Activated T-cell treated with anti-CD3 and anti-CD28 coated beads for 4 hours (primary cell): ENCODE results near the gene BMPER.

Experiments used
- DNase-seq: peaks from one replicate; pipeline ENCODE4 v3.0.0-alpha.2; 2020

The BMPER gene

DNA sequence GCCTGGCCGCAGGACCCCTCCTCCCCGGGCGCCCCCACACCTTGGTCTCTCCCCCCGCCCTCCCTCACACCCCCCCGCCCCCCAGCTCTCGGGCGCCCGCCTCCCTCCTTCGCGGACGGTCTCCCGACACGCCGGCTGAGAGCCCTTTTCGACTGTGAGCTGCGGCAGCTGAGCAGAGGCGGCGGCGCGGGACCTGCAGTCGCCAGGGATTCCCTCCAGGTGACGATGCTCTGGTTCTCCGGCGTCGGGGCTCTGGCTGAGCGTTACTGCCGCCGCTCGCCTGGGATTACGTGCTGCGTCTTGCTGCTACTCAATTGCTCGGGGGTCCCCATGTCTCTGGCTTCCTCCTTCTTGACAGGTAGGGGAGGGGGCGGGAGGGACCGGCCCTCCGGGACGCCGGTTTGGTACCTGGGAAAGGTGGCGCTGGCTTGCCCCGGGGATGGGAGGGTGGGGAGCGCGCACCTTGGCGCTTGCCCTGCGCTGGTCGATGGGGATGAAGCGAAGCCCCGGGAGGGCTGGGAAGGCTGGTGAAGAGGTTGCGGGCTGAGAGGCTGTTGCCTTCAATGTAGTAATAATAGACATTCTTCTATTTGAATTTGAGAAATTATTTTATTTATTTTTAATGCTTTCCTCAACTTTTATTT lies at the start of gene BMPER:
Gene BMPER, plus strand, starts transcription at position 151 of the 644 bp plus-strand sequence. Its CDS starts 75 bp downstream, at position 226.
- no peak for DNase-seq

DNA sequence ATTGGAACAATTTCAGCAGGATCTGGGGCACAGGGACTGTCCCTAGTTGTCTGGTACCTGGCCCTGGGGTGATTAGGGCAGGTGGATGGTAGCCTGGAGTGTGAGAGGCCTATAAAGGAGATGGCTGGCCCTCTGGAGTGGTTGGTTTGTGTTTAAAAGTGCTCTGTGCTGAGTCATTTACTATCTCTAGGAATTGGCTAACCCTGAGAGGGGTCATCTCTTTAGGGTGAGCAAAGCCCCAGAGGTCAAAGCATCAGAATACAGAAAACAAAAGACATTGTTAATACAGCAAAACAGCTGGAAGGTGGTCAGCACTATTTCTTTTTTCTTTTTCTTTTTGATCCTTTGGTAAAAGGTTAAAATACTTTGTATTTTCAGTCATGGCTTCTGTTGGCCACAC lies 43.4 kb upstream of the BMPER start:
- no peak for DNase-seq

DNA sequence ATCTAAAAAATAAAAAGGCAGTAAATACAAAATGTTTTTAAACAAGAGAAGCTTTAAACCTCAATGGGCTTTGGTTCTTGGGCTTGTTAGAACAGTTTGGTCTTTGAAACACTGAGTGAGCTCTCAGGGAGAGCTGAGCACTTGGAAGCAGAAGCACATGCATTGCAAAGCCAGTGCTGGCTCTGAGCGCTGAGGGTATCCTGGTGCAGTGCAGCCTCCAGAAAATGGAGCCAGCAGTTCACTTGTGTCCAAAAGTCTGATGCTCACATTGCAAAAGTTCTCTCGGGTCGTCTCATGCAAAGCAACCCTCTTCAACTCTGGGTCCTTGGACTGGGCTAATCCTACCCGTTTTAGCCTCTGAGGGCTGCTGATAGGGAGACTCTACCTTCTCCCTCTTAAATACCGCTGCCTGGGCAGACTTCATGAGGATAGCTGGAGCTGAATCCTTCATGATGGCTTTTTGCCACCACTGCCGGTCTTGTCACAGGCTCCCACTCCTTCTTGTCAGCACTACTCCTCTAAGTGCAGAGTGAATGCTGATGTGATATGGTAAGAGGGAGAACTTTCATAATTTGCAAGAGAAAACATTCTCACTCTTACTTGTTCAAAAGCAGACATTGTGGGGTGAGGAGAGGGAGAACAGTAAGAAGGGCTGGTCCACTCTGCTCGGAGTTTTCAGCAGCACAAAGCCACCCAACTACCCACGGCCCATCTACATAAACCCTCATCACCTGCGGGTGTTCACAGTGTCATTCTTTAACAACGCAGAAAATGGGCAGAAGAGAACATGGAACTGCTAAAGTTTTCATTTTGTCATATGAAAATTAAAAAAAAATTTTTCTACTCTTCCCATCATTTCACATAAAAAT lies 42.2 kb upstream of the BMPER start:
- no peak for DNase-seq

DNA sequence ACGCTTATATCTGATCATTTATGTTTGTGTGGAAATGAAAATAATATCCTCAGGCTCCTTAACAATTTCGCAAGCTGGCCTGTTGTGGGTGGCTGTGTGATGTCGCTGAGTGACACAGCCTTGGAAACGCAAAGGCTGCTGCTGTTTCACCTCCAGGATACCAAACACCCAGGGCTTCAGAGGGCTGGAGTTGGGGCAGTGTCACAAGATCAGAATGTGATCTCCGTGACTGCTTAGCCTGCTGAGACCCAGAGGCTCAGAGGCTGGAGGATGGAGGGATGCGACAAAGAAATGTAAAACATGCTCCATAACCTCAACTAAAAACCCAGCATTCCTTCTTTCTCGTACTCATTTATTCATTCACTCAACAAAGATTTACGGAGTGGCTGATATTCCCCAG lies 37.2 kb upstream of the BMPER start:
- no peak for DNase-seq

DNA sequence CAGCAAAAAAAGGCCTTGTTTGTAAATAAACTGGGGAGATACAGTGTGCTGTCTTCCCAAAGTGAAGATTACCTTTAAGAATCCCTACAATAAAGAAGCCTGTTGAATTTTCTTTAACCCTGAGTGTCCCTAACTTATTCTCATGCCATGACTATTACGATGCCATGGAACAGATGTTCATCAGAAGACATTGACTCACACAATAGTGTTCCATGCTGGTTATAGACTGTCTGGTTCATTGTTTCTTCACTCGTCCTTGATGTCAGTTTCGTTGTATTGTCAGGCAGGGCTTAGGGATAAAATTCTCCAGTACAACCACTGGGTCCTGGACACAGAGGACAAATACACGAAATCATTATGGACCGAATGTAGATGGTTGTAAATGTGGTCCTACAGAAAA lies 36.2 kb upstream of the BMPER start:
- DNase-seq = no peak

DNA sequence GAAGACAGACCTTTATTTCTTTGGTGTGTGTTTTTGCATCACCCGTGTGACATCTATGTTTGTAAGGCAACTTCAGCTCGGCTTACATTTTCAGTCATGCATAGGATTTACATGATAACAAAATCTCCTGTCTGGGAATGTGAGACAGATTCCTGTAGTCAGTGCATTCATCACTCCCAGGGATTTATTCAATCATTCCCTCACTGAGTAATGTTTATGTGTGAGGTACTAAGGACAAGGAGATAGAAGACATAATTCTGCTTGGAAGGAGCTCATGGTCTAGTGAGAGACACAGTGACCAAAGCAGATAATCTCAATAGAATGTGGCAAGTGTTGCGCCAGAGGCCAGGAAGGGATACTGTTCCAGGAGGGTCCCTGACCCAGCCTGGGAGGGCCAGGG lies 35.2 kb upstream of the BMPER start:
- no peak for DNase-seq

DNA sequence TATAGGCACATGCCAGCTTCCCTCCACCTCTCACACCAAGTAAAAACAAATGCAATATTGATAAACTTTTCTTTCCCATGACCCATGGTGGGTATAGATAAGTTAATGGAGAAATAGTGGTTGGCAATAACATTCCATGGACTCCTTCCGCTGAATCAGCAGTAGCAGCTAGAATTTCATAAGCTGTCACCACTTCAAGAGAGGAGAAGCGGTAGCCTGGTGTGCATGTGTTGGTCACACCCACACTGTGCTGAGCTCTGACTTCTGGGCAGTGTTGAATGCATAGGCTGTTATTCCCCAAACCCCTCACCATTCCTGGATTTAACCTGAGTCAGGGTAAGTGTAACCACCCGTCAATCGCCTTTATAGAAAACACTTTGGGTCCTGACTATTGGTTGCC lies 32.5 kb upstream of the BMPER start:
- no peak for DNase-seq

DNA sequence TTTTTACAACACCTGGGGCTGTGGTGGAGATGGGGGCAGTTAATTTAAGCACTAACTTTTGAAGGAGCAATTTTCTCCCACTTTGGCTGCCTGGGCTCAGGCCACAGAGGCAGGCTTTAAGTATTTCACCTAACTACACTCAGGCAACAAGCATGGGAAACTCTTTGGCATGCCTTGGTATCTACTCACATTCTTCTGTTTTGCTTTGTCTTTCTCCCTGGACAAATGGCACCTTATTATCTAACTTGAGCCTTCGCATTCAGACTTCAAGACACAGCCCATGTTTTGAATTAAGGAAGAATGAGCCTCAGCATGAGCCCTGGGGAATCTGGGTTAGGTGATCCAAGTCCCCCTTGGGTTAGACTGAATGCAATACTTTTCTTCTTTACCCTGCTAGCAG lies 31.8 kb upstream of the BMPER start:
- DNase-seq = no peak

DNA sequence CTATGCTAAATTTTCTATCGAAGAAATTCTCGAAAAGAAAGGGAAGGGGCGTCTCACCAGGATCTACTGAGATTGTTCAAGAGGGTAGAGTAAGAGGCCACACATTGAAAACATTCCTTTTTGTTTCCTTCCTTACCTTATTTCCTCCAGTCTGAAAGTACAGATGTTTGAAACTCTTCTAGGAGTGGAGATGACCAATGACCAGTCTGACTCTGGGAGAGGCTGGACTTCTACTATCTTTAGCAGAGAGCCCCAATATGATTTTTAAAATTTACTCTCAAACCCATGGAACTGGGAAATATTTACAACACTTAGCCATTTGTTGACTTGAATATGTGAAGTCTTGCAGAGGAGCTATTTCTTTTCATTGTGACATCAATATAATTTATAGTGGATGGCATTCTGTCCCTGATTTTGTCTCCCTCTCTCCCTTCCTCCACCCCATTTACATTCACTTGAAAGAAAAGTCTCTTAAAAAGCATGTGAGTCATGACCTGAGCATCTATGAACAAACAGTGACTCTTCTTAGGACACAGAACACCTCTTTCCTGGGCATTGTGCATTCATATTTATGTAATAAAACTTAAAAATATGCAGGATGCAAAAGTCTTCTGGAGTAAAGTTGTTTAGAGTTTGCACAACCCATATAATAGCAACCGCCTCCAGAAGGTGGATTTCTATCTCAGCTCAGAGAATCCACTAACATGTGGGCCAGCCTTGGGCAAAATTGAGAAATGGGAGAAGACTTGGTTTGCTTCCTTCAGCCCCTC lies 31.2 kb upstream of the BMPER start:
- no peak for DNase-seq

DNA sequence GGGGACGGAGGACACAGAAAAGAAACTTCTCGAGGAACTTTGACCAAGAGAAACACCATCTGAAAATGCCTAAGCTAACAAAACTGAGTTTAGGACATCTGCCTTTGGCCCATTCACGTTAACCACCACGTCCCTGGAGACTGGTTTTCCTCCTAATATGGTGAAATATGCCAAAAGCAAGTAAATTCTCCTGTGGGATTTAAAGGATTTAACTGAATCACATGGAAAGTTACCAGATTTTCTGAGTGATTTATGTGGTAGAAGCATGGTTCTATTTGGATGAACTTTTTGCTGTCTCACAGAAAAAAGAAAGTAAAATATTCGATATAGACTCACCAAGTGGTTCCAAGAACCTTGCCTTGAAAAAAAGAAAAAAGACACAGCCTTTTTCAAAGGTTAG lies 30.4 kb upstream of the BMPER start:
- no peak for DNase-seq

DNA sequence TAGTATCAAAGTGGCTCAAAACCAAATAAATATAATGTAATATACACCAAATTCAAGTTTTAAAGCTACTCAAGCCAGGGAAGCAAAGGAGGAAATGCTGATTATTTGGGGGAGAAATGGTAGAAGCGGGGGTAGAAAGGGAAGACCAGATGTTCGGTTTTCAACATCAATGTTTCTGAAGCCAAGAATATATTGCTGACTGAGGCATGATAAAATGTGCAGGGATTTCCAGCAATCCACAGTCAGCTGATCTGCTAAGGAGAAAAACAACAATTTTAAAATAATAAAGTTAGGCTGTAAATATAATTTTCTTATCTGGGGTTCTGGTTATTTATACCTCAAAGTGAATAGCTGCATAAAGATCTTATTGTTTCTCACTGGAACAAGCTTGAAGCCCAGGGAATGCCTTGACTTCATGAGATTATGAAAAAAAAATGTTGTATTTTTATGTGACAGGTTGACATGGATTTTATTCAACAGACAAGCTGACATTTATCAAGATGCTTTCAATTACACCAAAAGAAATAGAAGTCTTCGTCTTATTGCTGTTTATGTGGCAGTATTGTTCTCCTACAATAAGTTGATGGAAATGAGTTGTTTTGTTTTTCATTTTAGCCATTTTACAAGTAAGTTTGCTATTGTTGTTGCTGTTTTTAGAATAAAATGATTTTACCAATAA lies 28.6 kb upstream of the BMPER start:
- DNase-seq = no peak

DNA sequence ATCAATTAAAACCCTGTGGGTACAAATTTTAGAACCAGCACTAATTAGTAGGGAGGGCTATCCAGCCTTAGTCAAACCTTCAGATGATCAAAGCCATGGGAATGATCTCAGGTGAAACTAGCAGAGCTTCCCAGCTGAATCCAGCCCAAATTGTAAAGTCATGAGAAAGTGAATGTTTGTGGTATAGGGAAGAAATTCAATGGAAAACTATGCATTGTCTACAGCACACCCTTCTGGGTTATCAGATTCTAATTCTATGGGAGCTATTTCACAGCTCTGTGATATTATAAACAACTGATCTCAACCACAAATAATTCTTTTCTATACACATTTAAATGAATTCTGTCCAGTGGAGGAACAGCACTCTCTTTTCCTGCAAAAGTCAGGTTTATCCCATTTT lies 24.6 kb upstream of the BMPER start:
- DNase-seq = no peak

DNA sequence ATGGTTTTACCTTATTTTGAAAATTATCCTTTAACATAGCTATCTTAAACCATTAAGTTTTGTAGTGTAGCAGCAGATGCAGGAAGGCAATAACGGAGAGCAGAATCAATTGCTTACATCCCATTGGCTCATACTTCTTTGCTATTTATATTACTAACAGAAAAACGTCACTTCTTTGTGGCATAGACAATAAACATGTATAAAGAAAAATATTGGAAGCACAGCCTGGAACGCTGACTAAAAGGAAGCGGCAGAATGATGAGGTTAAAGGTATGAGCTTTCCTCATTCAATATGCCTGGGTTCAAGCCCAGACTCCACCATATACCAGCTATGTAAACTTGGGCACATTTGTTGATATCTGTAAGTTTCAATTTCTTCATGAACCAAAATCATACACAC lies 24.0 kb upstream of the BMPER start:
- DNase-seq = no peak

DNA sequence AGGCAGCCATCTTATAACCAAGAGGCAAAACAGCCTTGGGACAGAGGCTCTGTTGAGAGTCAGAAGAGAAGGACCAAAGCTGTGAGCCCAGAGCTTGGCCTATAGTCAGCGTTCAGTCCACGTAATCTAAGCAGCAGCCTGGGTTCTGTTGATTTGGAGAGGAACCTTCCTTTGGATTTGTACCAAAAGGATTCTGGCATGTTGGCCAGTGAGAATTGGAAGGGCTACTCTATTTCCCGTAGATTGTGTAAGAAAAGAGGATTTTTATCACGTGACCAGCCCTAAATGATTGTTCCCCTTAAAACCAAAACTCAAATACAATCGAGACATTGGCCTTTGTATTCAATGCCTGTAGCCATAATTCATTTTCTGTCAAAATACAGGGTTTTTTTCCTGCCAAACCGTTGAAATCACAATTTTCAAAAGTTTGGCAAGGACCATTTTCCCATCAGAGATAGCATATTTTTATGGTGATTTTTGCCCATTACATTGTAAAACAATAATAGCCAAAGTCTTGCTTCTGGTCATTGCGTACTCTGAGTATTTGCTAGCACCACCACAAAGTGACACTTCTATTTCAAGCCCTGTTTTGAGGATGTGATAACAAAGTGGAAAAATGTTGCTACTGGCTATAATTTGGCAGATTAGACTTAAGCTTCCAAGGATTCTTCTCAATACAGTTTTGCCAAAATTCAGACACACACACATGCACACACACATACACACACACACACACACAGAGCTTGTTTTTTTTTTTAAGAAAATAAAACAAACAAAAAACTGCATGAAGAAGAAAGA lies 23.1 kb upstream of the BMPER start:
- DNase-seq = no peak

DNA sequence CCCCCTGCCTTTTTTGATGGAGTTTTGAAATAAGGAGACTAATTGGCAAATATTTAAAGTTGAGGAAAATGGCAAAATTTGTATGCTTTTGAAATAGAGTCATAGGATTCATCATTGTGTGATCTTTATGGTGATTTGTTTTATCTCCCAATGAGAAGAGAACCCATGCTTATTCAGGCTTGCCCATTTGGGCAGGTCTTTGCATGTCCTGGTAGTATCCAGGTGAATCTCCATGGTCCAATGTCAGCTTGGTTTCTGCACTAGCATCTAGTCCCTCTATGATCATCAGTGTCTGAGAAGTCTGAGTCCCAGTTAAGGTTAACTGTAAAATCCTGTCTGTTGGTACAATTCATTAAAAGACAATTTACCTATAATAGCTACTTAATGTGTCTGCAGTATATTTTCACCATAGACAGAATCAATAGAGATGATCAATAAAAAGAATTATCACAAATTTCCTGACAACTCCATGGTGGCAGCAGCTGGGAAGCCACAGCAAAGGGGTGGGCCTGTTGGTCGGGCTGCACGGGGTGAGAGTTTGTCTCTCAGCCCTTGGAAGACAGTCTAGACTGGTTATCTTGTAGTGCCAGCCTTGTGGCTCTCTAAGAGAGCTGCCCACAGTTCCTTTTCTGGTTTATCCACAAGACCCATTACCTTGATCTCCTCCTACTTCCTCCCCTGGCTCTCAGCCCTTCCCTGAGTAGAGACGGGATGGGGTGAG lies 22.2 kb upstream of the BMPER start:
- no peak for DNase-seq

DNA sequence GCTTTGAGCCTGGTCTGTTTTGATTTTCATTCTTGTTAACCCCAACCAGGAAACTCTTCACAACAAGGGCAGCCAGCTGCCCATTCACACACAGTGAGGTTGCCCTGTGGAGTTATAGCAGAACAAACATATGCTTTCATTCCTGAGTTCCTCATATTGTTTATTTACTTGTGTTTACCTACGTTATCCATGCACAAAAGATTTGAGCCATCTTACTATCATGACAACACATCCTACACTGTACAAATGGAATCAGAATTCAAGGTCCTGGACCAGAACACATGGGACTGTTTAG lies 21.7 kb upstream of the BMPER start:
- no peak for DNase-seq

DNA sequence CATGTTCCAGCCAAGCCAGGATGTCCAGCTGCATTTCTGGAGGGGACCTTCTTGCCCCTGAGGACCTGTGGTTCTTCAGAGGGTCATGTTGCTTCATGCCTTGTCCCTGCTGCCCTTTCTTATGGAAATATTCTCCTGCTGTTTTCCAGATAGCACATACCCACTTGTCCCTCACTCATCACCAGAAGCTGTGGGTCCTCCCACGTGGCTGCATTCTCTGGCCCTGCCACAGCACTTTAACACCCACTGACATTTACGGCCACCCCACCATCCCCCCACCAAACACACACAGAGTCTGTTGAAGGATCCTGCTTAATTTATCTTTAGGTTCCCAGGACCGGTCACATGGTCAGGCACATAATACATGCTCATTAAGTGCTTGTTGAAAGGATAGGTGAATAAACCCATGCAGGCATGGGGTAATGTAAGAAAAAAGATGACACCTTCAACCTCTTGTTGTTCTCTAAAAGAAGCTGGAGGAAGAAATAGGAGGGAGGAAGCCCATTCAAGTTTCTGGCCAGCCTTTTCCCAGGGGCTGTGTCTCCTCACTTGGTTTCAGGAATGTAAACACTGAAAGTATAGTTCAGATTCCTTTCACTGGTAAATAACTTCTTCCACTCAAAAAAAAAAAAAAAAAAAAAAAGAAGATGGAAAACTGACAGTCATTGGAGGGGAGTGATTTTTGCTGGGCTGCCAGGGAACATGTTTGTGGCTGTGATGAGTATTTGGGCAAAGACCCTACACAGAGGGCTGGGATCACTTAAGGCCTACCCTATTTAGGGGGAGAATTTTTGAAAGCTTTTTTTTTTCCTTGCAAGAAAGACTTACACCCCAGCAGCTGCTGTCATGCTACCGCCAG lies 19.8 kb upstream of the BMPER start:
- no peak for DNase-seq

DNA sequence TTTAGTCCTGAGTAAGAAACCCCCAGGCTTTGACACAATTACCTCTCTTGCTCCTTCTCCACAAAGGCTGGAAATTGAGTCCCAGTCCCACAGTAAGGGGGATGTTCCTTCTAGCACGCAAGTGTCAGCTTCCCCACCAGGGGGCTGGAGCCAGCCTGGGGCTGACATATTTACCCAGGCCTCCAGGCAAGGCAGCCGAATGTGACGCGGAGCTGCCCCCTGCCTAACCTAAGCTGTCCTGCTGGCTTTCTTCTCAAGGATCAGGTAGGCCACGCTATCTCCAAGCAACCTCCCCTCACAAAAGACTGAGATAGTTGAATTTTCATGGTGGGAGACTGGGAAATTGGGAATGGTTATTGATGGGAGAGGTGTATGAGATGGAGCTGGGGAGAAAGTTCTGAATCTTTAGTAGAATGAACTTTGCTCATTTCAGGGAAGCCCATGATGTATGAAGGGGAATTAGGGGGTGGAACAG lies 19.2 kb upstream of the BMPER start:
- DNase-seq = no peak

DNA sequence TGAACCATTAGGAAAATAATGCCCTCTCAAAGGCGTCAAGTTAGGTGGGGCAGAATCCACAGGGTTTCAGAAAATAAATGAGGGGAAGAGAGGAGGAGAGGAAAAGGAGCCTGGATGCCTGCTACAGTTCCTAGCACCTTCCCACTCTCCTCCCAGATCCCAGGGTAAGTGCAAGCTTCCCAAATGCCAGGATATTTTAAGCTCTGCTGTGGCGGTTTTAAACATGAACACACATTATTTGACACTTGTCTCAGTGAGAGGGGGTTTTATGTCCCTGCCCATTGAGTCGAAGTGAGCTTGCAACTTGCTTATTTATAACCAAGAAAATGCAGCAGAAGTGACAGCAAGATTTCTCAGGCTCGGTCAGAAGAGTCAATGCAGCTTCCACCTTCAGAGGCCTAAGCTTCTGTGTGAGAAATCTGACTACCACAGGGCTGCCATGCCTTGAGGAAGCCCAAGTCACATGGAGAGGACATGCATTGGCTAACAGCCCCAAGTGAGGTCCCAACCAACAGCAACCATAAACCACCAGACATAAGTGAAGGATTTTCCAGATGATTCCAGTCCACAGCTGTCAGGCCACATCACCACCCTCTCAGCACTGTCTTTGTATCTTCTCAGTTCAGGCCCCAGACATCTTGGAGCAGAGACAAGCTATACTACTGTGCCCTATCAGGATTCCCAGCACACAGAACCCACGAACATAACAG lies 17.9 kb upstream of the BMPER start:
- DNase-seq = no peak

DNA sequence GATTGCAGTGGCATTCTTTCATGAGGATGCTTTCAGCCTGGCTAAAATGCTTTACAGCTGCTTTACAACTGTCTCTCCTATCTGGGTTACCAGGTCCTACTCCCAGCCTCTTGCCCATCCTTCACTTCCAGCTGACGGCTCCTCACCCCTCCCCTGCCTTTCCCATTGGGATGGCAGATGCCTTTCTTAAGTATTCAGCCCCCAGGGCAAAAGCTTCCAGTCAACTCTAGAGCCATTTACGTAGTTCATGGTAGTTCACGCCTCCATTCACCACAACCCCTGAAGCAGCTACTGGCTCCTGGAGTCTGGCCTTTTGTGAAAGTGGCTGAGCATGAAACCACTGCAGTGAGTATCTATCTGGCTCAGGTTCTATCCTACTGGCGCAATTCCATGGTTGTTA lies 17.2 kb upstream of the BMPER start:
- no peak for DNase-seq
